Transverse colon (tissue), 4 donors: ENCODE measurements around the gene HHATL. TPM values are rescaled to one million over a fixed set of nuclear protein-coding genes. Genes with fewer than 3 reads are reported as not detected.

Experiments
- DNase-seq: peaks from one replicate; pipeline ENCODE4 v3.0.0-alpha.2; 2019
- H3K27ac ChIP-seq, 4 donors: fragments of 200-600 bp; sonication (generic); 2 replicates each; pipeline ENCODE4 v1.5.1; 2016 to 2018; ENCODE audit warnings: inconsistent platforms in 4 of 4
- H3K27me3 ChIP-seq: fragments of 200-600 bp; sonication (generic); 2 replicates; pipeline ENCODE4 v1.5.1; 2017; ENCODE audit warnings: inconsistent platforms
- H3K36me3 ChIP-seq, 4 donors: fragments of 200-600 bp; sonication (generic); 2 replicates each; pipeline ENCODE4 v1.5.1; 2017 to 2019; ENCODE audit warnings: inconsistent platforms in 4 of 4
- H3K4me1 ChIP-seq, 4 donors: fragments of 200-600 bp; sonication (generic); 2 replicates each; pipeline ENCODE4 v1.5.1; 2017 to 2020; ENCODE audit warnings: inconsistent platforms in 4 of 4
- H3K4me3 ChIP-seq, 4 donors: fragments of 200-600 bp; sonication (generic); 1 replicate in 1 of 4; 2 replicates in 3 of 4; pipeline versions ENCODE4 v1.5.1 to v1.6.1; 2017 to 2019; ENCODE audit warnings: inconsistent platforms in 4 of 4
- H3K9me3 ChIP-seq, 2 donors: fragments of 200-600 bp; sonication (generic); 2 replicates each; pipeline ENCODE4 v1.5.1; 2017 to 2019; ENCODE audit warnings: inconsistent platforms in 2 of 2
- CTCF ChIP-seq, 5 experiments: fragments of 200-600 bp in 3 of 5; fragments of 450-650 bp in 2 of 5; sonication (generic) in 3 of 5; IDR thresholded peaks; 1 replicate in 2 of 5; 2 replicates in 3 of 5; pipeline ENCODE4 v1.5.1; 2016 to 2017; ENCODE audit warnings: antibody characterized with exemption in 5 of 5, inconsistent platforms in 3 of 5, mild to moderate bottlenecking in 2 of 5, moderate library complexity in 1 of 5
- EP300 ChIP-seq: sonication (generic); formaldehyde crosslinking; IDR thresholded peaks from one replicate; pipeline ENCODE4 v1.6.1; 2017; ENCODE audit warnings: antibody characterized with exemption, low read depth
- POLR2A ChIP-seq: fragments of 450-650 bp; IDR thresholded peaks from one replicate; pipeline ENCODE4 v1.6.1; 2016; ENCODE audit warnings: antibody characterized with exemption, mild to moderate bottlenecking, moderate library complexity
- POLR2AphosphoS5 ChIP-seq, 3 donors: sonication (generic); formaldehyde crosslinking; IDR thresholded peaks; one replicate each; pipeline ENCODE4 v1.6.1; 2016; ENCODE audit warnings: antibody characterized with exemption in 3 of 3
- WGBS, 2 donors: methylation state at CpG; one replicate each; pipeline ENCODE4 v1.1.5; 2018; ENCODE audit warnings: low coverage in 1 of 2; 5-methylcytosine and 5-hydroxymethylcytosine counted together
- in situ Hi-C, 4 donors: fragments of 200-750 bp; cut with MboI; loops; one replicate each; pipeline versions ENCODE4 v1.15.0 to v1.15.1; 2017; ENCODE audit warnings: low sequenced_read_pairs in 3 of 4, low pct_ligation_motif_present in 1 of 4, low pct_unique_long_range_greater_than_20kb in 1 of 4
- intact Hi-C: fragments of 100-400 bp; cut with DNase I; formaldehyde crosslinking; loops from one replicate; pipeline ENCODE4 v1.15.1; 2023; ENCODE audit warnings: low total_unique reads
- total RNA-seq, 4 donors: library from RNA; depleted of rRNA; stranded (reverse); fragments of >200 nt; gene quantifications; one replicate each; pipeline ENCODE4 v1.1.0, GENCODE V29; 2016

Gene HHATL
- total RNA-seq, 4 donors from 2014 or later: 0.27 TPM; not detected in 3

- in situ Hi-C loops: no loop called here
- DNase-seq: no peak
- Histone ChIP-seq H3K4me3 (no peak overlapping the region), H3K9me3 (no peaks in the 10 kb centered on the region), H3K27me3 (no peaks in the 10 kb centered on the region), H3K27ac (no peak overlapping the region), H3K36me3 (no peaks in the 10 kb centered on the region), H3K4me1 (peaks cover 0 to 15% (median 0%) of the 10 kb centered on the region in 4 donors)
- intact Hi-C loops: no loop called here
- 88% methylated on average over 5 of the region's 5 CpGs; no CpG with 5 or more reads in 1 of the 2 donors for WGBS, 2 donors
- no peak for TF ChIP-seq POLR2AphosphoS5 (IDR thresholded peaks at IDR 0.05)
- no peak for TF ChIP-seq POLR2A
- TF ChIP-seq EP300: no peak
Measured at GRCh38 chr3:42661593-42662022, 41.0 kb downstream of the HHATL start.

GRCh38 chr3:42660898-42661297 is 41.7 kb downstream of the HHATL start:
- no peak for TF ChIP-seq CTCF (IDR thresholded peaks at IDR 0.05)
- intact Hi-C loops: no loop called here
- 77% methylated on average over 4 of the region's 4 CpGs; no CpG with 5 or more reads in 1 of the 2 donors for WGBS, 2 donors
- no peaks in the 10 kb centered on the region for H3K36me3 ChIP-seq
- H3K9me3 ChIP-seq: no peaks in the 10 kb centered on the region
- H3K4me1 ChIP-seq: peaks cover 0 to 10% (median 0%) of the 10 kb centered on the region in 4 donors
- no peak for DNase-seq
- no peak overlapping the region for H3K27ac ChIP-seq
- H3K27me3 ChIP-seq: no peaks in the 10 kb centered on the region
- H3K4me3 ChIP-seq: no peak overlapping the region
- in situ Hi-C loops: no loop called here

- in situ Hi-C loops: no loop called here
- DNase-seq: no peak
- WGBS, 2 donors: 37 to 51% methylated on average over 2 to 6 of the region's 6 CpGs
- H3K9me3 ChIP-seq: no peaks in the 10 kb centered on the region
- no peak overlapping the region for H3K4me3 ChIP-seq
- intact Hi-C loops: no loop called here
- peaks cover 0 to 13% (median 2%) of the 10 kb centered on the region in 4 donors for H3K4me1 ChIP-seq
- TF ChIP-seq EP300 (no peak), POLR2AphosphoS5 (IDR thresholded peaks at IDR 0.05) (no peak), CTCF (IDR thresholded peaks at IDR 0.05) (no peak), POLR2A (no peak)
- H3K36me3 ChIP-seq: no peaks in the 10 kb centered on the region
- H3K27me3 ChIP-seq: no peaks in the 10 kb centered on the region
- peak overlapping the region in 1 of 4 donors; percentile 41 for H3K27ac ChIP-seq
Measured at GRCh38 chr3:42660131-42660715, 42.4 kb downstream of the HHATL start.

- no peaks in the 10 kb centered on the region for H3K27me3 ChIP-seq
- H3K9me3 ChIP-seq: no peaks in the 10 kb centered on the region
- 84 to 98% methylated on average over 9 to 25 of the region's 25 CpGs for WGBS, 2 donors
- no peak for DNase-seq
- peak overlapping the region in 1 of 4 donors; percentile 41 for H3K27ac ChIP-seq
- intact Hi-C loops: no loop called here
- in situ Hi-C loops: loop anchor here in 2 of 4 donors (10.0 kb wide), 1 partner anchor 85 kb away; no protein-coding TSS in a partner anchor
- H3K4me1 ChIP-seq: peaks cover 0 to 16% (median 5%) of the 10 kb centered on the region in 4 donors
- H3K36me3 ChIP-seq: no peaks in the 10 kb centered on the region
- TF ChIP-seq EP300: no peak
- no peak for TF ChIP-seq POLR2AphosphoS5 (IDR thresholded peaks at IDR 0.05)
- no peak for TF ChIP-seq POLR2A
- no peak for TF ChIP-seq CTCF (IDR thresholded peaks at IDR 0.05)
- H3K4me3 ChIP-seq: no peak overlapping the region
Measured at GRCh38 chr3:42659451-42660130, 43.0 kb downstream of the HHATL start.
